Large intestine (tissue), 3 donors: ENCODE data around the gene ATAD2B. TPM values are rescaled to one million over a fixed set of nuclear protein-coding genes. Genes with fewer than 3 reads are reported as not detected.

ENCODE experiments used
- DNase-seq, 2 donors: peaks; one replicate each; pipeline versions ENCODE4 v3.0.0 to v3.0.0-alpha.2; 2013
- H3K27ac ChIP-seq: one replicate; pipeline ENCODE4 v1.5.1; 2013; ENCODE audit warnings: low read length
- H3K27me3 ChIP-seq: 2 replicates; pipeline ENCODE4 v1.6.1; 2013; ENCODE audit warnings: low read length; ENCODE audit not compliant: control insufficient read depth, insufficient read depth
- H3K36me3 ChIP-seq: 2 replicates; pipeline ENCODE4 v1.6.1; 2013; ENCODE audit warnings: low read length; ENCODE audit not compliant: control insufficient read depth, insufficient read depth
- H3K4me1 ChIP-seq: one replicate; pipeline ENCODE4 v1.6.1; 2013; ENCODE audit warnings: low read length; ENCODE audit not compliant: control insufficient read depth, insufficient read depth
- H3K4me3 ChIP-seq: one replicate; pipeline ENCODE4 v1.5.1; 2013; ENCODE audit warnings: low read length
- H3K9me3 ChIP-seq: one replicate; pipeline ENCODE4 v1.6.1; 2013; ENCODE audit warnings: mild to moderate bottlenecking, low read depth, low read length, moderate library complexity; ENCODE audit not compliant: control insufficient read depth
- WGBS: methylation state at CpG from one replicate; pipeline ENCODE4 v1.1.5; 2013; ENCODE audit warnings: low lambda C conversion rate; ENCODE audit not compliant: insufficient coverage; 5-methylcytosine and 5-hydroxymethylcytosine counted together
- polyA plus RNA-seq: library from polyadenylated mRNA; unstranded; fragments of 120-200 nt; gene quantifications from one replicate; pipeline ENCODE4 v1.2.1, GENCODE V29; 2013

Gene ATAD2B
- polyA plus RNA-seq, 1 donor, result 13.5 TPM

GRCh38 chr2:23862716-23863426 is 64.1 kb downstream of the ATAD2B start:
- DNase-seq, result no peak

DNA sequence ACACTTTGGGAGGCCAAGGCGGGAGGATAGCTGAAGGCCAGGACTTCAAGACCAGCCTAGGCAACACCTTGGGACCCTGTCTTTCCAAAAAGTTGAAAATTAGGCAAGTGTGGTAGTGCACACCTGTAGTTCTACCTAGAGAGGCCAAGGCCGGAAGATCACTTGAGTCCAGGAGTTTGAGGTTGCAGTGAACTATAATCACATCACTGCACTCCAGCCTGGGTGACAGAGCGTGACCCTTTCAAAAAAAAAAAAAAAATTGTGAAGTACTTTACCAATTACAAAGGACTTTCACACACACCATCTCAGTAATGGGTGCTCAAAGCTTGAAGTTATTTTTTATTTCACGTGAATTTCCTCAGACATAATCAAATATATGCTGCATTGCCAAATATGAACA is 65.0 kb downstream of the ATAD2B start:
- DNase-seq, result no peak
- Histone ChIP-seq H3K27me3 (no peaks in the 10 kb centered on the region), H3K4me1 (no peaks in the 10 kb centered on the region), H3K36me3 (peaks cover 24% of the 10 kb centered on the region), H3K9me3 (no peaks in the 10 kb centered on the region), H3K4me3 (no peak overlapping the region), H3K27ac (no peak overlapping the region)
- 100% methylated on average over 1 of the region's 4 CpGs for WGBS

More at GRCh38 chr2:23862716-23863426, 64.1 kb downstream of the ATAD2B start:
- no peaks in the 10 kb centered on the region for H3K4me1 ChIP-seq
- no peaks in the 10 kb centered on the region for H3K27me3 ChIP-seq
- 100% methylated on average over 2 of the region's 8 CpGs for WGBS
- H3K27ac ChIP-seq, result no peak overlapping the region
- H3K4me3 ChIP-seq, result no peak overlapping the region
- peaks cover 24% of the 10 kb centered on the region for H3K36me3 ChIP-seq
- H3K9me3 ChIP-seq, result no peaks in the 10 kb centered on the region

DNA sequence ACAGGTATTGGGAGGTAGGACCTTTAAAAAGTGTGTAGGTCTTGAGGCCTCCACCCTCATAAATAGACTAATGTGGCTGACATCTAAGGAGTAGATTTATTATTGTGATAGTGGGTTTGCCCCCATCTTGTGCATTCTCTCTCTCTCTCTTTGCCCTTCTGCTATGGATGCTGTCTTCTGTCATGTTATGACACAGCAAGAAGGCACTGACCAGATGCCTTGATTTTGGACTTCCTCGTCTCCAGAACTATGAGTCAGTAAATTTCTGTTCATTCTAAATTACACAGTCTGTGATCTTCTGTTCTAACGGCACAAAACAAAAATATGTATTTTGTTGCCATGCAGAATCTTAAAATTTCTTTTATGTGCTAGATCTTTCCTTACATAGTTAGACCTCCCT is 66.9 kb downstream of the ATAD2B start:
- Histone ChIP-seq H3K4me1 (no peaks in the 10 kb centered on the region), H3K9me3 (no peaks in the 10 kb centered on the region), H3K27ac (no peak overlapping the region), H3K27me3 (no peaks in the 10 kb centered on the region), H3K36me3 (peaks cover 25% of the 10 kb centered on the region), H3K4me3 (no peak overlapping the region)
- no peak for DNase-seq
- WGBS, result 100% methylated on average over 1 of the region's 2 CpGs

DNA sequence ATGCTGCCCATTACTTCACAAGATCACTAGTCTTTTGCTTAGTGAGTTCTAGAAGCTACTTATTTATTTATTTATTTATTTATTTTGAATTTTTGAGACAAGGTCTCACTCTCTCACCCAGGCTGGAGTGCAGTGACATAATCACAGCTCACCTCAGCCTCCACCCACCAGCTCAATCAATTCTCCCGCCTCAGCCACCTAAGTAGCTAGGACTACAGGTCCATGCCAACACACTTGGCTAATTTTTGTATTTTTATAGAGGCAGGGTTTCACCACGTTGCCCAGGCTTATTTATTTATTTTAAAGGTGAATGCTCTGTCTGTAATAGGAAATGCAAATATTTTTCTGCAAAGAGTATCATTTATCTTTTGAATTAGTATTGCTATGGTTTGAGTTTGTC is 67.7 kb downstream of the ATAD2B start:
- Histone ChIP-seq H3K27me3 (no peaks in the 10 kb centered on the region), H3K4me1 (no peaks in the 10 kb centered on the region), H3K27ac (no peak overlapping the region), H3K36me3 (peaks cover 27% of the 10 kb centered on the region), H3K4me3 (no peak overlapping the region), H3K9me3 (no peaks in the 10 kb centered on the region)
- no peak for DNase-seq
- WGBS, result 100% methylated on average over 1 of the region's 2 CpGs

DNA sequence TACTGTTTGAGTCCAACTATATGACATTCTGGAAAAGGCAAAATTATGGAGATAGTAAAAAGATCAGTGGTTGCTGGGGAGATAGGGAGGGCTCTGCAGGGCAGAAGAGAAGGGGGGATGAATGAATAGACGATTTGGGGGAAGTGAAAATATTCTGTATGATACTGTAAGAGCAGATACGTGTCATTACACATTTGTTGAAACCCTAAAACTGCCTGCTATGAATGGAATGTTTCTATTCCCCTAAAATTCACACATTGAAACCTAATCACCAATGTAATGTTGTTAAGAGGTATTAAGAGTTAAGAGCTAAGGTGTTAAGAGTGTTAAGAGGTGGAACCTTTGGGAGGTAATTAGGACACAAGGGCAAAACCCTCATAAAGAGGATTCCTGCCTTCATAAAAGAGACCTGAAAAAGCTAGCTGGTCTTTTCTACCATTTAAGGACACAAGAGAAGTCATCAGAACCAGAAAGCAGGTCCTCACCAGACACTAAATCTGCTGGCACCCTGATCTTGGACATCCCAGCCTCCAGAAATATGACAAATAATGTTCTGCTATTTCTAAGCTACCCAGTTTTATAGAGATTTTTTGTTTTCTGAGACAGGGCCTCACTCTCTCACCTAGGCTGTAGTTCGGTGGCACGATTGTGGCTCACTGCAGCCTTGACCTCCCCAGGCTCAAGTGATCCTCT is 76.2 kb downstream of the ATAD2B start:
- Histone ChIP-seq H3K27ac (no peak overlapping the region), H3K4me1 (no peaks in the 10 kb centered on the region), H3K27me3 (no peaks in the 10 kb centered on the region), H3K36me3 (peaks cover 12% of the 10 kb centered on the region), H3K4me3 (no peak overlapping the region), H3K9me3 (no peaks in the 10 kb centered on the region)
- DNase-seq, result no peak
- 81% methylated on average over 2 of the region's 4 CpGs for WGBS

GRCh38 chr2:23844905-23845304 is 82.0 kb downstream of the ATAD2B start:
- no peaks in the 10 kb centered on the region for H3K9me3 ChIP-seq
- H3K27me3 ChIP-seq, result no peaks in the 10 kb centered on the region
- no peak for DNase-seq
- peaks cover 2% of the 10 kb centered on the region for H3K36me3 ChIP-seq
- WGBS, result 96% methylated on average over 3 of the region's 4 CpGs
- no peak overlapping the region for H3K27ac ChIP-seq
- H3K4me3 ChIP-seq, result no peak overlapping the region
- no peaks in the 10 kb centered on the region for H3K4me1 ChIP-seq

DNA sequence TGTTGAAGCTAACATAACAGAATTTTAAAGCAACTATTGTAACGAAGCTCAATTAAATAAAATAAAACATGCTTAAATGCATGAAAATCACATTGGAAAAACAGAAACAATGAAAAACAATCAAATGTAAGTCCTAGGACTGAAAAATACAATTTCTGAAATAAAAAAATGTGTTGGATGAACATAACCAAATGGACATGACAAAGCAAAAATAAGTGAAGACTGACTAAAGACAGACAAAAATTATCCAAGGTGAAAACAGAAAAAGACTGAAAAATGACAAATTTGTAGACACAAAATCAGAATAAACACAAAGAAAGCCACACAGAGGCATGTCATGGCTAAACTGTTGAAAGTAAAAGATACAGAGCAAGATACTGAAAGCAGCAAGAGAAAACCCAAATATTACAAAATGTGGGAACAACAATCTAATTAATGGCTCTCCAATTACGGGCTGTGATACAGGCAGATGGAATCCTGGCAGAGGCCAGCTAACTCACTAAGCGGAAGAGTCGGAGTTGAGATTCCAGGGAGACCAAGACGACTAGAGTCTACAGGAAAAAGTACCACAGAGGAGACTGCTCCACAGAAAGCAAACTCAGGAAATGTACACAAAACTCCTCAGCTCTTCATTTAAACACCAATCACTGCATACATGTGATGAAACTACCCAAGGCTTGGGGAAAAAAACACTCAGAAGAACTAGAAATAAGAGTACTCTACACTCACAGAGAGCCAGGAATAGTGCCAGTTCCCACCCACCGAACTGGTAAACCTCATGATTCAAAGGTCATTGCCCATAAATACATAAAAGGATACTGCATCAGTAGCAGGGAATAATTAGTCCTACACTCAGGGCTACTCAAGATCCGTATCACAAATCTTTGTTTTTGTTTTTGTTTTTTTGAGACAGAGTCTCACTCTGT is 83.6 kb downstream of the ATAD2B start:
- DNase-seq, result no peak
- Histone ChIP-seq H3K27ac (no peak overlapping the region), H3K36me3 (peaks cover 2% of the 10 kb centered on the region), H3K4me3 (no peak overlapping the region), H3K4me1 (no peaks in the 10 kb centered on the region), H3K9me3 (no peaks in the 10 kb centered on the region), H3K27me3 (no peaks in the 10 kb centered on the region)
- WGBS, result 100% methylated on average over 1 of the region's 7 CpGs

GRCh38 chr2:23839919-23840578 is 86.9 kb downstream of the ATAD2B start:
- no peak overlapping the region for H3K27ac ChIP-seq
- H3K4me1 ChIP-seq, result no peaks in the 10 kb centered on the region
- no peaks in the 10 kb centered on the region for H3K27me3 ChIP-seq
- 97% methylated on average over 3 of the region's 3 CpGs for WGBS
- peaks cover 11% of the 10 kb centered on the region for H3K36me3 ChIP-seq
- H3K4me3 ChIP-seq, result no peak overlapping the region
- DNase-seq, result no peak
- peaks cover 8% of the 10 kb centered on the region for H3K9me3 ChIP-seq

DNA sequence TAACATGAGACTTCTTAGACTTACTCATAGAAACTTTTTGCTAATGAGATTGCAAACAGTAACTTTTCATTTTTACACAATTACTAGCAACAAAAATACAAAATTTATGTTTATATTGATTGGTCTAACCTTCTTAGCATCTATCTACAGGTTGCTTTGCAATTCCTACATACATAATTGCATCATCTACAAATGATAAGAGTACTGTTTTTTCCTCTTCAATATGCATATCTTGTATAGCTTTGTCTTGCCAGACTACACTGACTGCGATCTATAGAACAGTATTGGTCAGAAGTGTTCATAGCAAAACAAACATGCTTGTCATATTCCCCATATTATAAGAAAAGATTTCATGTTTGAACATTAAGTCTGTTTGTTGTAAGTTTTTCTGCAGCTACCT is 87.9 kb downstream of the ATAD2B start:
- WGBS, result no CpG with 5 or more reads among the region's 1 CpG
- H3K9me3 ChIP-seq, result peaks cover 8% of the 10 kb centered on the region
- H3K4me3 ChIP-seq, result no peak overlapping the region
- no peak for DNase-seq
- no peaks in the 10 kb centered on the region for H3K4me1 ChIP-seq
- no peak overlapping the region for H3K27ac ChIP-seq
- peaks cover 11% of the 10 kb centered on the region for H3K36me3 ChIP-seq
- no peaks in the 10 kb centered on the region for H3K27me3 ChIP-seq

DNA sequence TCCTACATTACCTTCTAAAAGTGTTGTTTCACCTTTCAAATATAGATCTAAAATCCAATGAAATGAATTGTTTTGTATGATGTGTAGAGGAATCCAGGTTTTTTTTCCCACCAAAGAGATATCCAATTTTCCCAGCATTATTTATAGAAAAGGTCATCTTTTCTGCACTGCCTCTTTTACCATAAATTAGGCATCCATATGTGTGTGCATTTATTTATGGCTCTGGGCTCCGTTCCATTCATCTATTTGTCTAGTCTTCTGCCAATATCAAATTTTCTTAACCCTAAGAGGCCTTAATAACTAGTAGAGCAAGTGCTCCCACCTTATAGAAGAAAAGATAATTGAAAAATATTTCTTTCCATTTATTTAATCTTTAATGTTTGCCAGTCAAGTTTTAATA is 88.3 kb downstream of the ATAD2B start:
- Histone ChIP-seq H3K4me3 (no peak overlapping the region), H3K9me3 (peaks cover 8% of the 10 kb centered on the region), H3K36me3 (peaks cover 11% of the 10 kb centered on the region), H3K4me1 (no peaks in the 10 kb centered on the region), H3K27me3 (no peaks in the 10 kb centered on the region), H3K27ac (no peak overlapping the region)
- WGBS, result no CpG with 5 or more reads among the region's 1 CpG
- no peak for DNase-seq
